SK-N-SH (cell line): ENCODE measurements around the gene LINS1. TPM values are rescaled to one million over a fixed set of nuclear protein-coding genes. Genes with fewer than 3 reads are reported as not detected.

Experiments
- CTCF ChIA-PET: fragments of 300-600, 350-600 bp; formaldehyde crosslinking; extraction: SDS; loops from one replicate; lab custom pipeline; 2021; lab: Yijun Ruan, JAX
- POLR2A ChIA-PET: fragments of 350-600 bp; sonication (Branson Sonifier 250); formaldehyde crosslinking; extraction: SDS; loops from one replicate; lab custom pipeline; 2020; ENCODE audit warnings: antibody characterized with exemption, inconsistent platforms; lab: Yijun Ruan, JAX
- DNase-seq: peaks from one replicate; pipeline ENCODE4 v3.0.0; 2012
- H2AFZ ChIP-seq: fragments of 200-600 bp; sonication (generic); 2 replicates; pipeline ENCODE4 v1.8.1; 2016; ENCODE audit warnings: antibody characterized with exemption, mild to moderate bottlenecking, low read depth
- H3F3A ChIP-seq: fragments of 200-600 bp; sonication (generic); replicated peaks from 2 replicates; pipeline ENCODE3; 2016; ENCODE audit warnings: antibody characterized with exemption, mild to moderate bottlenecking; ENCODE audit not compliant: insufficient read depth
- H3K27ac ChIP-seq, 2 experiments: fragments of 200-500 bp in 1 of 2; fragments of 200-600 bp in 1 of 2; sonication (Bioruptor generic) in 1 of 2; sonication (generic), shearing (Covaris generic) in 1 of 2; 2 replicates each; pipeline versions ENCODE4 v1.5.1 to v1.6.1; 2014 to 2016; ENCODE audit warnings: low read depth in 2 of 2, inconsistent platforms in 1 of 2, low read length in 1 of 2, mild to moderate bottlenecking in 1 of 2, mixed read lengths in 1 of 2
- H3K27me3 ChIP-seq: fragments of 200-600 bp; sonication (generic), shearing (Covaris generic); 2 replicates; pipeline ENCODE4 v1.6.1; 2016; ENCODE audit warnings: mixed run types; ENCODE audit not compliant: insufficient read depth
- H3K36me3 ChIP-seq, 2 experiments: fragments of 200-500 bp in 1 of 2; fragments of 200-600 bp in 1 of 2; sonication (Bioruptor generic) in 1 of 2; sonication (generic) in 1 of 2; replicated peaks in 1 of 2; 2 replicates each; pipeline versions ENCODE3 to v1.5.1; 2014 to 2016; ENCODE audit warnings: low read length in 1 of 2, mild to moderate bottlenecking in 1 of 2; ENCODE audit not compliant: insufficient read depth in 2 of 2, control insufficient read depth in 1 of 2
- H3K4me1 ChIP-seq, 2 experiments: fragments of 200-500 bp in 1 of 2; fragments of 200-600 bp in 1 of 2; sonication (Bioruptor generic) in 1 of 2; sonication (generic), shearing (Covaris generic) in 1 of 2; 2 replicates each; pipeline versions ENCODE4 v1.5.1 to v1.6.1; 2014 to 2016; ENCODE audit warnings: low read depth in 1 of 2, low read length in 1 of 2, mixed run types in 1 of 2; ENCODE audit not compliant: insufficient read depth in 2 of 2, control insufficient read depth in 1 of 2
- H3K4me2 ChIP-seq: fragments of 200-600 bp; sonication (generic), shearing (Covaris generic); 2 replicates; pipeline ENCODE4 v1.6.1; 2017; ENCODE audit warnings: mixed run types
- H3K4me3 ChIP-seq, 2 experiments: fragments of 200-500 bp in 1 of 2; fragments of 200-600 bp in 1 of 2; sonication (Bioruptor generic) in 1 of 2; sonication (generic), shearing (Covaris generic) in 1 of 2; 2 replicates each; pipeline versions ENCODE4 v1.5.1 to v1.8.1; 2014 to 2016; ENCODE audit warnings: low read depth in 2 of 2, inconsistent platforms in 1 of 2, low read length in 1 of 2, mild to moderate bottlenecking in 1 of 2, mixed read lengths in 1 of 2, moderate library complexity in 1 of 2
- H3K79me2 ChIP-seq: fragments of 200-600 bp; sonication (generic); 2 replicates; pipeline ENCODE4 v1.8.1; 2017; ENCODE audit warnings: mild to moderate bottlenecking; ENCODE audit not compliant: insufficient read depth
- H3K9ac ChIP-seq: fragments of 200-600 bp; sonication (generic); 2 replicates; pipeline ENCODE4 v1.6.1; 2017; ENCODE audit warnings: mixed run types
- H3K9me2 ChIP-seq: fragments of 200-600 bp; sonication (generic); 2 replicates; pipeline ENCODE4 v1.6.1; 2017; ENCODE audit warnings: mixed run types
- H3K9me3 ChIP-seq: fragments of 200-600 bp; sonication (generic); 2 replicates; pipeline ENCODE4 v1.6.1; 2017; ENCODE audit warnings: mixed run types, mild to moderate bottlenecking, moderate library complexity
- H4K20me1 ChIP-seq: fragments of 200-600 bp; sonication (generic); 2 replicates; pipeline ENCODE4 v1.6.1; 2017; ENCODE audit warnings: mild to moderate bottlenecking, mixed run types; ENCODE audit not compliant: insufficient read depth
- ELF1 ChIP-seq: IDR thresholded peaks from 2 replicates; pipeline ENCODE4 v1.4.0; 2012
- FOXJ3 ChIP-seq: sonication (generic); formaldehyde crosslinking; IDR thresholded peaks from 2 replicates; pipeline ENCODE4 v1.5.1; 2020; ENCODE audit warnings: mild to moderate bottlenecking, missing genetic modification reagents
- GATA2 ChIP-seq: sonication (generic); formaldehyde crosslinking; IDR thresholded peaks from 2 replicates; pipeline ENCODE4 v1.5.0; 2020; ENCODE audit warnings: mild to moderate bottlenecking, missing genetic modification reagents
- IRF3 ChIP-seq: fragments of 150-350 bp; IDR thresholded peaks from 2 replicates; pipeline ENCODE4 v1.6.1; 2016; ENCODE audit warnings: mild to moderate bottlenecking, low read depth, low read length
- MAX ChIP-seq: IDR thresholded peaks from 2 replicates; pipeline ENCODE4 v1.4.0; 2012; ENCODE audit warnings: low read depth
- MXI1 ChIP-seq: IDR thresholded peaks from 2 replicates; pipeline ENCODE4 v1.6.1; 2012; ENCODE audit warnings: mild to moderate bottlenecking, low read depth, low read length, improper control_type of control experiment
- NRF1 ChIP-seq: IDR thresholded peaks from 2 replicates; pipeline ENCODE4 v1.6.1; 2012; ENCODE audit warnings: low read depth, mild to moderate bottlenecking, low read length
- RCOR1 ChIP-seq: fragments of 150-350 bp; IDR thresholded peaks from 2 replicates; pipeline ENCODE4 v1.6.1; 2017; ENCODE audit warnings: antibody characterized with exemption, low read length
- RFX5 ChIP-seq: IDR thresholded peaks from 2 replicates; pipeline ENCODE4 v1.6.1; 2012; ENCODE audit warnings: mild to moderate bottlenecking, improper control_type of control experiment, low read length
- RXRA ChIP-seq: IDR thresholded peaks from 2 replicates; pipeline ENCODE4 v1.4.0; 2012; ENCODE audit warnings: low read depth, mild to moderate bottlenecking, borderline replicate concordance
- TCF12 ChIP-seq: IDR thresholded peaks from 2 replicates; pipeline ENCODE4 v1.4.0; 2012
- TEAD4 ChIP-seq: IDR thresholded peaks from 2 replicates; pipeline ENCODE4 v1.4.0; 2012; ENCODE audit warnings: mild to moderate bottlenecking, borderline replicate concordance; ENCODE audit not compliant: insufficient read depth
- WGBS: methylation state at CpG from one replicate; pipeline ENCODE4 v1.1.6; 2017; ENCODE audit warnings: low lambda C conversion rate; 5-methylcytosine and 5-hydroxymethylcytosine counted together
- polyA plus RNA-seq, 3 experiments: library from polyadenylated mRNA; depleted of rRNA; stranded (reverse); fragments of >200 nt; gene quantifications; 2 replicates each; pipeline ENCODE4 v1.2.3, GENCODE V29; 2012
- TF ChIP-seq, protein P1 (sequence below): IDR thresholded peaks from 2 replicates; pipeline ENCODE4 v1.6.1; 2012; ENCODE audit warnings: mild to moderate bottlenecking, low read depth, low read length, moderate library complexity
- TF ChIP-seq, protein P2 (sequence below): IDR thresholded peaks from 2 replicates; pipeline ENCODE4; 2012
- TF ChIP-seq, protein P3 (sequence below): fragments of 200-600 bp; sonication (generic); IDR thresholded peaks from 2 replicates; pipeline ENCODE4 v1.6.1; 2017; ENCODE audit warnings: antibody characterized with exemption, mild to moderate bottlenecking, moderate library complexity
- TF ChIP-seq, protein P4 (sequence below): fragments of 150-350 bp; IDR thresholded peaks from 2 replicates; pipeline ENCODE4 v1.6.1; 2017; ENCODE audit warnings: antibody characterized with exemption, low read length, low read depth, borderline replicate concordance
- TF ChIP-seq, protein P5 (sequence below): IDR thresholded peaks from 2 replicates; pipeline ENCODE4 v1.4.0; 2012; ENCODE audit warnings: low read depth, borderline replicate concordance

The LINS1 gene
- polyA plus RNA-seq, 1 of the 3 experiments (the other 2 are of a cell fraction): 5.0 TPM

DNA sequence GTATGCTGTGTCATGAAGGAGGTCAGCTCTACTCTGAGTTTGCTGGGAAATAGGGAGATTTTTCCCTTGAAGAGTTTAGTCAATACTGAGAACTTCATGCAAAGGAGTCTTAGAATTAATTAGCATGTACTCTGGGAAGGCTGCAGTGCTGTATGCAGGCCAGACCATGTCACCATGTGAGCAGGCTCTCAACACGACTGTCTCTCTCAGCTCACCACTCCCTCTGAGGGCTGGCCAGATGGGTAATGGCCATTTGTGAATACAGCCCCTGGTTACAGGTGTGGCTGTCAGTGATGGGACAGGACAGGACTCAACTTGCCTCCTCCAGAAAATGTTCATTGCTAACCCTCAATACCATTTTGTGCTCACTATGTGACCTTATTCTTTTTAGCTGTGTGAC lies 68.1 kb downstream of the LINS1 start (continued):
- TF ChIP-seq, protein P1, sequence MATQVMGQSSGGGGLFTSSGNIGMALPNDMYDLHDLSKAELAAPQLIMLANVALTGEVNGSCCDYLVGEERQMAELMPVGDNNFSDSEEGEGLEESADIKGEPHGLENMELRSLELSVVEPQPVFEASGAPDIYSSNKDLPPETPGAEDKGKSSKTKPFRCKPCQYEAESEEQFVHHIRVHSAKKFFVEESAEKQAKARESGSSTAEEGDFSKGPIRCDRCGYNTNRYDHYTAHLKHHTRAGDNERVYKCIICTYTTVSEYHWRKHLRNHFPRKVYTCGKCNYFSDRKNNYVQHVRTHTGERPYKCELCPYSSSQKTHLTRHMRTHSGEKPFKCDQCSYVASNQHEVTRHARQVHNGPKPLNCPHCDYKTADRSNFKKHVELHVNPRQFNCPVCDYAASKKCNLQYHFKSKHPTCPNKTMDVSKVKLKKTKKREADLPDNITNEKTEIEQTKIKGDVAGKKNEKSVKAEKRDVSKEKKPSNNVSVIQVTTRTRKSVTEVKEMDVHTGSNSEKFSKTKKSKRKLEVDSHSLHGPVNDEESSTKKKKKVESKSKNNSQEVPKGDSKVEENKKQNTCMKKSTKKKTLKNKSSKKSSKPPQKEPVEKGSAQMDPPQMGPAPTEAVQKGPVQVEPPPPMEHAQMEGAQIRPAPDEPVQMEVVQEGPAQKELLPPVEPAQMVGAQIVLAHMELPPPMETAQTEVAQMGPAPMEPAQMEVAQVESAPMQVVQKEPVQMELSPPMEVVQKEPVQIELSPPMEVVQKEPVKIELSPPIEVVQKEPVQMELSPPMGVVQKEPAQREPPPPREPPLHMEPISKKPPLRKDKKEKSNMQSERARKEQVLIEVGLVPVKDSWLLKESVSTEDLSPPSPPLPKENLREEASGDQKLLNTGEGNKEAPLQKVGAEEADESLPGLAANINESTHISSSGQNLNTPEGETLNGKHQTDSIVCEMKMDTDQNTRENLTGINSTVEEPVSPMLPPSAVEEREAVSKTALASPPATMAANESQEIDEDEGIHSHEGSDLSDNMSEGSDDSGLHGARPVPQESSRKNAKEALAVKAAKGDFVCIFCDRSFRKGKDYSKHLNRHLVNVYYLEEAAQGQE: no peak
- TF ChIP-seq IRF3: no peak
- no peak for TF ChIP-seq RXRA
- TF ChIP-seq, protein P2, sequence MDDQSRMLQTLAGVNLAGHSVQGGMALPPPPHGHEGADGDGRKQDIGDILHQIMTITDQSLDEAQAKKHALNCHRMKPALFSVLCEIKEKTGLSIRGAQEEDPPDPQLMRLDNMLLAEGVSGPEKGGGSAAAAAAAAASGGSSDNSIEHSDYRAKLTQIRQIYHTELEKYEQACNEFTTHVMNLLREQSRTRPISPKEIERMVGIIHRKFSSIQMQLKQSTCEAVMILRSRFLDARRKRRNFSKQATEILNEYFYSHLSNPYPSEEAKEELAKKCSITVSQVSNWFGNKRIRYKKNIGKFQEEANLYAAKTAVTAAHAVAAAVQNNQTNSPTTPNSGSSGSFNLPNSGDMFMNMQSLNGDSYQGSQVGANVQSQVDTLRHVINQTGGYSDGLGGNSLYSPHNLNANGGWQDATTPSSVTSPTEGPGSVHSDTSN: no peak
- TF ChIP-seq RFX5: no peak
- no peak for TF ChIP-seq MXI1
- TF ChIP-seq, protein P3, sequence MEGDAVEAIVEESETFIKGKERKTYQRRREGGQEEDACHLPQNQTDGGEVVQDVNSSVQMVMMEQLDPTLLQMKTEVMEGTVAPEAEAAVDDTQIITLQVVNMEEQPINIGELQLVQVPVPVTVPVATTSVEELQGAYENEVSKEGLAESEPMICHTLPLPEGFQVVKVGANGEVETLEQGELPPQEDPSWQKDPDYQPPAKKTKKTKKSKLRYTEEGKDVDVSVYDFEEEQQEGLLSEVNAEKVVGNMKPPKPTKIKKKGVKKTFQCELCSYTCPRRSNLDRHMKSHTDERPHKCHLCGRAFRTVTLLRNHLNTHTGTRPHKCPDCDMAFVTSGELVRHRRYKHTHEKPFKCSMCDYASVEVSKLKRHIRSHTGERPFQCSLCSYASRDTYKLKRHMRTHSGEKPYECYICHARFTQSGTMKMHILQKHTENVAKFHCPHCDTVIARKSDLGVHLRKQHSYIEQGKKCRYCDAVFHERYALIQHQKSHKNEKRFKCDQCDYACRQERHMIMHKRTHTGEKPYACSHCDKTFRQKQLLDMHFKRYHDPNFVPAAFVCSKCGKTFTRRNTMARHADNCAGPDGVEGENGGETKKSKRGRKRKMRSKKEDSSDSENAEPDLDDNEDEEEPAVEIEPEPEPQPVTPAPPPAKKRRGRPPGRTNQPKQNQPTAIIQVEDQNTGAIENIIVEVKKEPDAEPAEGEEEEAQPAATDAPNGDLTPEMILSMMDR: no peak
- TF ChIP-seq MAX: no peak
- TF ChIP-seq GATA2 (CRISPR knock-in tag): no peak
- no peak for TF ChIP-seq ELF1
- no peak for TF ChIP-seq TEAD4

- Histone ChIP-seq H3F3A (no peaks in the 10 kb centered on the region), H4K20me1 (no peaks in the 10 kb centered on the region), H3K4me2 (no peak overlapping the region), H3K9me3 (no peaks in the 10 kb centered on the region), H2AFZ (no peak overlapping the region), H3K4me1 (no peaks in the 10 kb centered on the region), H3K79me2 (no peaks in the 10 kb centered on the region), H3K4me3 (no peak overlapping the region), H3K9me2 (no peaks in the 10 kb centered on the region), H3K36me3 (no peaks in the 10 kb centered on the region), H3K27ac (no peak overlapping the region), H3K9ac (no peak overlapping the region), H3K27me3 (no peaks in the 10 kb centered on the region)
- CTCF ChIA-PET: interaction anchor here (0.9 to 1.2 kb wide), 3 partner anchors 28 to 182 kb away, joined by 3 to 4 read pairs (median 3); no protein-coding TSS in a partner anchor
- WGBS: 29% methylated on average over 11 of the region's 11 CpGs
- no peak for DNase-seq
- TF ChIP-seq TCF12: no peak
- TF ChIP-seq RCOR1: no peak
- no peak for TF ChIP-seq NRF1
- TF ChIP-seq, protein P4, sequence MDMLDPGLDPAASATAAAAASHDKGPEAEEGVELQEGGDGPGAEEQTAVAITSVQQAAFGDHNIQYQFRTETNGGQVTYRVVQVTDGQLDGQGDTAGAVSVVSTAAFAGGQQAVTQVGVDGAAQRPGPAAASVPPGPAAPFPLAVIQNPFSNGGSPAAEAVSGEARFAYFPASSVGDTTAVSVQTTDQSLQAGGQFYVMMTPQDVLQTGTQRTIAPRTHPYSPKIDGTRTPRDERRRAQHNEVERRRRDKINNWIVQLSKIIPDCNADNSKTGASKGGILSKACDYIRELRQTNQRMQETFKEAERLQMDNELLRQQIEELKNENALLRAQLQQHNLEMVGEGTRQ: no peak
- TF ChIP-seq, protein P5, sequence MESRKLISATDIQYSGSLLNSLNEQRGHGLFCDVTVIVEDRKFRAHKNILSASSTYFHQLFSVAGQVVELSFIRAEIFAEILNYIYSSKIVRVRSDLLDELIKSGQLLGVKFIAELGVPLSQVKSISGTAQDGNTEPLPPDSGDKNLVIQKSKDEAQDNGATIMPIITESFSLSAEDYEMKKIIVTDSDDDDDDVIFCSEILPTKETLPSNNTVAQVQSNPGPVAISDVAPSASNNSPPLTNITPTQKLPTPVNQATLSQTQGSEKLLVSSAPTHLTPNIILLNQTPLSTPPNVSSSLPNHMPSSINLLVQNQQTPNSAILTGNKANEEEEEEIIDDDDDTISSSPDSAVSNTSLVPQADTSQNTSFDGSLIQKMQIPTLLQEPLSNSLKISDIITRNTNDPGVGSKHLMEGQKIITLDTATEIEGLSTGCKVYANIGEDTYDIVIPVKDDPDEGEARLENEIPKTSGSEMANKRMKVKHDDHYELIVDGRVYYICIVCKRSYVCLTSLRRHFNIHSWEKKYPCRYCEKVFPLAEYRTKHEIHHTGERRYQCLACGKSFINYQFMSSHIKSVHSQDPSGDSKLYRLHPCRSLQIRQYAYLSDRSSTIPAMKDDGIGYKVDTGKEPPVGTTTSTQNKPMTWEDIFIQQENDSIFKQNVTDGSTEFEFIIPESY: no peak
- no peak for TF ChIP-seq FOXJ3 (CRISPR knock-in tag)
- TF ChIP-seq RFX5: no peak
- TF ChIP-seq, protein P2: no peak
- POLR2A ChIA-PET: no interaction called here
Observed at GRCh38 chr15:100531823-100532327, 70.1 kb downstream of the LINS1 start.
